Ascending aorta (tissue), 2 donors: ENCODE results near the gene CELF4. TPM values are rescaled to one million over a fixed set of nuclear protein-coding genes. Genes with fewer than 3 reads are reported as not detected.

Experiments
- DNase-seq, 2 donors: peaks; one replicate each; pipeline ENCODE4 v3.0.0-alpha.2; 2019; ENCODE audit warnings: low spot score in 2 of 2
- H3K27ac ChIP-seq, 2 donors: fragments of 200-600 bp; sonication (generic); one replicate each; pipeline ENCODE4 v1.5.1; 2016 to 2017; ENCODE audit warnings: mild to moderate bottlenecking in 1 of 2
- H3K27me3 ChIP-seq: fragments of 200-600 bp; sonication (generic); one replicate; pipeline ENCODE4 v1.5.1; 2017
- H3K36me3 ChIP-seq, 2 donors: fragments of 200-600 bp; sonication (generic); one replicate each; pipeline ENCODE4 v1.5.1; 2016
- H3K4me1 ChIP-seq, 2 donors: fragments of 200-600 bp; sonication (generic); one replicate each; pipeline ENCODE4 v1.5.1; 2016 to 2017; ENCODE audit warnings: mild to moderate bottlenecking in 1 of 2
- H3K4me3 ChIP-seq, 2 donors: fragments of 200-600 bp; sonication (generic); one replicate each; pipeline ENCODE4 v1.5.1; 2016 to 2017; ENCODE audit warnings: mild to moderate bottlenecking in 1 of 2
- H3K9me3 ChIP-seq, 2 donors: fragments of 200-600 bp; sonication (generic); one replicate each; pipeline ENCODE4 v1.5.1; 2016
- CTCF ChIP-seq, 3 experiments: fragments of 200-600 bp in 2 of 3; fragments of 450-650 bp in 1 of 3; sonication (generic) in 2 of 3; IDR thresholded peaks; one replicate each; pipeline ENCODE4 v1.5.1; 2016 to 2019; ENCODE audit warnings: antibody characterized with exemption in 3 of 3, mild to moderate bottlenecking in 1 of 3, moderate library complexity in 1 of 3
- intact Hi-C: fragments of 100-400 bp; cut with DNase I; formaldehyde crosslinking; loops from one replicate; pipeline ENCODE4 v1.15.1; 2023
- total RNA-seq: library from RNA; depleted of rRNA; stranded (reverse); fragments of >200 nt; gene quantifications from one replicate; pipeline ENCODE4 v1.1.0, GENCODE V29; 2016

Gene CELF4
- total RNA-seq, 1 donor from 2014 or later: not detected

DNA sequence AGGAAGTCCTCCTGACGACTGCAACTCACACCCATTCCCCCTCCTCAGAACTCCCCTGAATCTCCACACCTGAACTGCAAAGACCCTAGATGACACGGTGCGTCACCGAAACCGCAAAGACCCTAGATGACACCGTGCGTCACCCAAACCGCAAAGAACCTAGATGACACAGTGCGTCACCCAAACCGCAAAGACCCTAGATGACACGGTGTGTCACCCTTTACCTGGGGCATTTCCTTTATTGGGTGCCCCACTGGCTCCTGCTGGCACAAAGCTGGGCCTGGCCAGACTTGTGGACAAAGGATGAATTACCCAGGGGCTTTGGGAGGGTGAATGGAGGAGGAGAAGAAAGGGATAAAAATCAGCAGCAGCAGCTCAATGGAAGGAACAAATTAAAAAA is 123.8 kb downstream of the CELF4 start:
- H3K4me1 ChIP-seq: no peaks in the 10 kb centered on the region
- no peak for TF ChIP-seq CTCF (IDR thresholded peaks at IDR 0.05)
- no peak for DNase-seq
- no peaks in the 10 kb centered on the region for H3K9me3 ChIP-seq
- intact Hi-C loops: no loop called here
- H3K27ac ChIP-seq: no peak overlapping the region
- no peaks in the 10 kb centered on the region for H3K27me3 ChIP-seq
- H3K4me3 ChIP-seq: no peak overlapping the region
- H3K36me3 ChIP-seq: no peaks in the 10 kb centered on the region

DNA sequence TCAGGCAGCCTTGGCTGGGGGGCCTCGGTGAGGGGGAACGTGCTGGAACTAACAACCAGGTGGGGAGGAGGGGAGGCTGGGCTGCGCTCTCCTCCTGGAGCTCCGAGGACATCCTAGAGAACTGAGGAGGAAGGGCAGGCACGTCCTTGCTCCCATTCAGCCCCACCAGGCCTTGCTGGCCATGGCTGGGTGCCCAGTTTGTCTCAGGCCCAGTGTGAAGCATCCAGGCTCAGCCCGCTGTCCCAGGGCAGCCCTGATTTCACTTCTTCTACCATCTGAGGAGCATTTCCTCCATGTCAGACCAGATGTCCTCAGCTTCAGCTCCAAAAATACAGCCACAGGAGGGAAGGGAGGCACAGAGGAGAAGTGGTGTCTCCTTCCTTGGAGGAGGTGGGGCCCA is 125.4 kb downstream of the CELF4 start:
- DNase-seq: no peak
- Histone ChIP-seq H3K27ac (no peak overlapping the region), H3K4me3 (no peak overlapping the region), H3K4me1 (no peaks in the 10 kb centered on the region), H3K9me3 (no peaks in the 10 kb centered on the region), H3K27me3 (no peaks in the 10 kb centered on the region), H3K36me3 (no peaks in the 10 kb centered on the region)
- no peak for TF ChIP-seq CTCF (IDR thresholded peaks at IDR 0.05)
- intact Hi-C loops: no loop called here

DNA sequence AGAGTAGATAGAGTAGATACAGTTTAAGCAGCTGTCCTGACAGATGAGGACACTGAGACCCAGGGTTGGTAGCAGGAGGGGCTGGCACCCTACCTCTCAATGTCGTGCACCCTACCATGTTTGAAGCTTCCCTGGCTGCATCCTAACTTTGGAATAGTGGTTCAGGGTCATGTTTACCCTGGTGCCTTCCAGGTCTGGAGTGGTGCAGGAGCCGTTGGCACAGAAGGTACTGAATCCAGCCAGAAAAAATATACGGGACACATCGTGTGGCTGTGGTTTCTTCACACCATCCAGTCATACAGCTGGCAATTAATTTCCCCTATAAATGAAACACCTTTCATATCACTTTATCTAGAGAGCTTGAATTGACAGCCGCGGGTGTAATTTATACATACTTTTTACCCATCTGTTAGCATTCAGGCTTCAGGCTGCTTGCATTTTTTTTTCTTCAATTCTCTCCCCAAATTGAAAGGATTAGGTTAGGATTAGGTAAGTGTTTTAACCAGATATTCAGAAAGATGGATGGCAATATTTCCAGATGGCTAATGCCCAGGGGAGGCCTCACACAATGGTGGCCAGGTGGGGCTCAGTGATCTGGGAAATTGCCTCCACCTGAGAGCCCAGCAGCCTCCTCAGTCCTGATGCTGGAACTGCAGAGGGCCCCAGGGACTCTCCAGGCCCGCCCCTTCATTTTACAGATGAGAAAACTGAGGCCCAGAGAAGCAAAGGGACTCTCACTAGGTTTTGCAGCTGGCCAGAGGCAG is 127.0 kb downstream of the CELF4 start:
- no peak for TF ChIP-seq CTCF (IDR thresholded peaks at IDR 0.05)
- Histone ChIP-seq H3K36me3 (no peaks in the 10 kb centered on the region), H3K4me1 (no peaks in the 10 kb centered on the region), H3K4me3 (no peak overlapping the region), H3K9me3 (no peaks in the 10 kb centered on the region), H3K27ac (no peak overlapping the region), H3K27me3 (no peaks in the 10 kb centered on the region)
- intact Hi-C loops: no loop called here
- no peak for DNase-seq

- no peak for DNase-seq
- no peaks in the 10 kb centered on the region for H3K27me3 ChIP-seq
- intact Hi-C loops: no loop called here
- no peak overlapping the region for H3K4me3 ChIP-seq
- H3K36me3 ChIP-seq: no peaks in the 10 kb centered on the region
- H3K9me3 ChIP-seq: no peaks in the 10 kb centered on the region
- no peak for TF ChIP-seq CTCF (IDR thresholded peaks at IDR 0.05)
- H3K27ac ChIP-seq: no peak overlapping the region
- H3K4me1 ChIP-seq: no peaks in the 10 kb centered on the region
These were observed 129.6 kb downstream of the CELF4 start for GRCh38 chr18:37435996-37436395.

- DNase-seq: no peak
- H3K4me3 ChIP-seq: no peak overlapping the region
- H3K9me3 ChIP-seq: no peaks in the 10 kb centered on the region
- no peaks in the 10 kb centered on the region for H3K4me1 ChIP-seq
- no peak overlapping the region for H3K27ac ChIP-seq
- no peak for TF ChIP-seq CTCF (IDR thresholded peaks at IDR 0.05)
- intact Hi-C loops: no loop called here
- no peaks in the 10 kb centered on the region for H3K27me3 ChIP-seq
- no peaks in the 10 kb centered on the region for H3K36me3 ChIP-seq
These were observed 130.3 kb downstream of the CELF4 start for GRCh38 chr18:37435150-37435867.
